ENCODE measurements around the gene CTTN.
A peak's percentile ranks its signal among the peaks of the same experiment; 100 is the strongest.

CTTN gene
- long read RNA-seq, donor 1, transcript CTTN-201 (18 exons, 3,272 nt): major isoform, 5 of 38 reads
- long read RNA-seq, donor 1, partial matches to known transcripts: 25 of 38 reads
- long read RNA-seq, donor 1, other reads (novel, unspliced or antisense): 0 of 38 reads
- long read RNA-seq, donor 2, partial matches to known transcripts: 10 of 13 reads
- long read RNA-seq, donor 2, other reads (novel, unspliced or antisense): 0 of 13 reads
- long read RNA-seq, donor 3, partial matches to known transcripts: 10 of 12 reads
- long read RNA-seq, donor 3, other reads (novel, unspliced or antisense): 0 of 12 reads
- long read RNA-seq, donor 4, partial matches to known transcripts: 13 of 28 reads
- long read RNA-seq, donor 4, other reads (novel, unspliced or antisense): 0 of 28 reads
- long read RNA-seq, donor 5, transcript CTTN-201 (18 exons, 3,272 nt): major isoform, 7 of 28 reads
- long read RNA-seq, donor 5, partial matches to known transcripts: 16 of 28 reads
- long read RNA-seq, donor 5, other reads (novel, unspliced or antisense): 0 of 28 reads
- long read RNA-seq, donor 6, partial matches to known transcripts: 17 of 29 reads
- long read RNA-seq, donor 6, other reads (novel, unspliced or antisense): 0 of 29 reads
- long read RNA-seq, donor 7, partial matches to known transcripts: 36 of 45 reads
- long read RNA-seq, donor 7, other reads (novel, unspliced or antisense): 0 of 45 reads
- long read RNA-seq, donor 8, partial matches to known transcripts: 9 of 20 reads
- long read RNA-seq, donor 8, other reads (novel, unspliced or antisense): 0 of 20 reads

GRCh38 chr11:70397983-70398833 lies at the start of gene CTTN:
CTTN (plus strand) TSS chr11:70398529; CDS start chr11:70407298, 8,769 bp downstream.
- DNase-seq: peak; percentile 95

GRCh38 chr11:70348608-70349007 lies 49.7 kb upstream of the CTTN start:
- no peak for DNase-seq

GRCh38 chr11:70351646-70352045 lies 46.7 kb upstream of the CTTN start:
- no peak for DNase-seq

GRCh38 chr11:70352100-70352499 lies 46.2 kb upstream of the CTTN start:
- no peak for DNase-seq

- DNase-seq: no peak
Measured at GRCh38 chr11:70352601-70353000, 45.7 kb upstream of the CTTN start.

- DNase-seq: no peak
Measured at GRCh38 chr11:70353329-70353728, 45.0 kb upstream of the CTTN start.

GRCh38 chr11:70353900-70354568 lies 44.3 kb upstream of the CTTN start:
- DNase-seq: no peak

GRCh38 chr11:70354629-70355028 lies 43.7 kb upstream of the CTTN start:
- DNase-seq: no peak

GRCh38 chr11:70358753-70359152 lies 39.6 kb upstream of the CTTN start:
- DNase-seq: no peak

GRCh38 chr11:70359451-70360205 lies 38.7 kb upstream of the CTTN start:
- no peak for DNase-seq

- no peak for DNase-seq
Measured at GRCh38 chr11:70360211-70360610, 38.1 kb upstream of the CTTN start.

- no peak for DNase-seq
Measured at GRCh38 chr11:70364178-70364577, 34.2 kb upstream of the CTTN start.

- no peak for DNase-seq
Measured at GRCh38 chr11:70364745-70365543, 33.4 kb upstream of the CTTN start.

GRCh38 chr11:70365544-70365927 lies 32.8 kb upstream of the CTTN start:
- no peak for DNase-seq

- no peak for DNase-seq
Measured at GRCh38 chr11:70367071-70367470, 31.3 kb upstream of the CTTN start.

GRCh38 chr11:70368961-70369360 lies 29.4 kb upstream of the CTTN start:
- DNase-seq: no peak

GRCh38 chr11:70371241-70371640 lies 27.1 kb upstream of the CTTN start:
- no peak for DNase-seq

- no peak for DNase-seq
Measured at GRCh38 chr11:70372076-70372475, 26.3 kb upstream of the CTTN start.

- DNase-seq: no peak
Measured at GRCh38 chr11:70376621-70377020, 21.7 kb upstream of the CTTN start.

GRCh38 chr11:70377645-70378044 lies 20.7 kb upstream of the CTTN start:
- no peak for DNase-seq

Data from right kidney (tissue), 9 donors.